MM.1S (cell line): ENCODE results near the gene PYGL.

Experiments
- DNase-seq: peaks from one replicate; pipeline ENCODE4 v3.0.0-alpha.2; 2015
- H2AFZ ChIP-seq: fragments of 300-600 bp; sonication (generic); 2 replicates; pipeline ENCODE4 v1.6.0; 2016; ENCODE audit warnings: antibody characterized with exemption, low read length
- H3F3A ChIP-seq: fragments of 300-600 bp; sonication (generic); 2 replicates; pipeline ENCODE4 v1.6.1; 2016; ENCODE audit warnings: mild to moderate bottlenecking, antibody characterized with exemption, low read length, moderate library complexity, mixed read lengths; ENCODE audit not compliant: insufficient read depth
- H3K27ac ChIP-seq: fragments of 300-600 bp; sonication (generic); 2 replicates; pipeline ENCODE4 v1.5.1; 2016; ENCODE audit warnings: mild to moderate bottlenecking, low read length
- H3K27me3 ChIP-seq: fragments of 300-600 bp; sonication (generic); replicated peaks from 2 replicates; pipeline ENCODE4 v1.6.0; 2016; ENCODE audit warnings: low read length; ENCODE audit not compliant: insufficient read depth
- H3K36me3 ChIP-seq: fragments of 300-600 bp; sonication (generic); replicated peaks from 2 replicates; pipeline ENCODE4 v1.6.1; 2016; ENCODE audit warnings: mild to moderate bottlenecking, low read length, mixed read lengths; ENCODE audit not compliant: insufficient read depth
- H3K4me1 ChIP-seq: fragments of 300-600 bp; sonication (generic); 2 replicates; pipeline ENCODE4 v1.6.1; 2016; ENCODE audit warnings: low read length, mixed read lengths
- H3K4me2 ChIP-seq: fragments of 300-600 bp; sonication (generic); 2 replicates; pipeline ENCODE4 v1.6.0; 2016; ENCODE audit warnings: low read depth, low read length
- H3K4me3 ChIP-seq: fragments of 300-600 bp; sonication (generic); 2 replicates; pipeline ENCODE4 v1.5.1; 2016; ENCODE audit warnings: low read length, mixed read lengths
- H3K79me2 ChIP-seq: fragments of 300-600 bp; sonication (generic); 2 replicates; pipeline ENCODE4 v1.6.1; 2016; ENCODE audit warnings: mixed run types, low read length, mixed read lengths
- H3K9ac ChIP-seq: fragments of 300-600 bp; sonication (generic); 2 replicates; pipeline ENCODE4 v1.6.1; 2016; ENCODE audit warnings: low read length, mixed read lengths
- H3K9me2 ChIP-seq: fragments of 300-600 bp; sonication (generic); replicated peaks from 2 replicates; pipeline ENCODE4 v1.6.1; 2016; ENCODE audit warnings: mild to moderate bottlenecking, low read length, mixed read lengths; ENCODE audit not compliant: insufficient read depth
- H3K9me3 ChIP-seq: fragments of 300-600 bp; sonication (generic); replicated peaks from 2 replicates; pipeline ENCODE4 v1.6.1; 2016; ENCODE audit warnings: mild to moderate bottlenecking, low read length, mixed read lengths; ENCODE audit not compliant: insufficient read depth
- H4K20me1 ChIP-seq: fragments of 300-600 bp; sonication (generic); 2 replicates; pipeline ENCODE4 v1.6.1; 2016; ENCODE audit warnings: mild to moderate bottlenecking, low read length, moderate library complexity, mixed read lengths; ENCODE audit not compliant: insufficient read depth
- EZH2 ChIP-seq: fragments of 300-600 bp; sonication (generic); optimal IDR thresholded peaks from 2 replicates; pipeline ENCODE3; 2017; ENCODE audit warnings: low read depth, mild to moderate bottlenecking, antibody characterized with exemption, low read length, mixed read lengths
- EZH2phosphoT487 ChIP-seq: fragments of 300-600 bp; sonication (generic); IDR thresholded peaks from 2 replicates; pipeline ENCODE4 v1.6.1; 2018; ENCODE audit warnings: antibody characterized with exemption, low read length
- TF ChIP-seq, protein P1 (sequence below): fragments of 300-600 bp; sonication (generic); IDR thresholded peaks from 2 replicates; pipeline ENCODE4 v1.5.1; 2016; ENCODE audit warnings: antibody characterized with exemption, low read length, mixed read lengths

The PYGL gene

DNA sequence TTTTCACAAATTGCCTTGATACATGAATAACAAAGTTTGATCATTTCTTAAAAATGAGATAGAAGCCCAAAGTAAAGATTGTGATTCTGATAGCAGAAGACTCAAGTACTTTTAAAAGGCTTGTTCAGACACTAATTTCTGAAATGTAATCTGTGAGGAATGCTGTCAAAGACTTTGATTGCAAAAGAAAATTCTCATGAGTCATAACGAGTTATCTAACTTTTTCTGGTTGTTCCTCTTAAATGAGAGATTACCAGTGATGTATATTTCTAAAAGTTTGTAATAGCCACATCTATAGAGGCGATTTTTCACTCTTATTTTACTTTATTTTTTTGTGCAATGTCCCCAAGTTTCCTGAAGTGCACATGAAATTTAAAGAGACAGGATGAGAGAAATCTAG lies 7.0 kb downstream of the PYGL start:
- Histone ChIP-seq H3K27ac (no peak overlapping the region), H3F3A (no peaks in the 10 kb centered on the region), H3K4me2 (no peak overlapping the region), H3K27me3 (no peaks in the 10 kb centered on the region), H3K4me3 (no peak overlapping the region), H3K9ac (no peak overlapping the region), H3K36me3 (no peaks in the 10 kb centered on the region), H3K9me3 (no peaks in the 10 kb centered on the region), H3K9me2 (no peaks in the 10 kb centered on the region), H3K4me1 (no peaks in the 10 kb centered on the region), H4K20me1 (no peaks in the 10 kb centered on the region), H3K79me2 (no peaks in the 10 kb centered on the region), H2AFZ (no peak overlapping the region)
- DNase-seq: no peak
- TF ChIP-seq EZH2phosphoT487 (no peak), EZH2 (no peak)
- TF ChIP-seq, protein P1, sequence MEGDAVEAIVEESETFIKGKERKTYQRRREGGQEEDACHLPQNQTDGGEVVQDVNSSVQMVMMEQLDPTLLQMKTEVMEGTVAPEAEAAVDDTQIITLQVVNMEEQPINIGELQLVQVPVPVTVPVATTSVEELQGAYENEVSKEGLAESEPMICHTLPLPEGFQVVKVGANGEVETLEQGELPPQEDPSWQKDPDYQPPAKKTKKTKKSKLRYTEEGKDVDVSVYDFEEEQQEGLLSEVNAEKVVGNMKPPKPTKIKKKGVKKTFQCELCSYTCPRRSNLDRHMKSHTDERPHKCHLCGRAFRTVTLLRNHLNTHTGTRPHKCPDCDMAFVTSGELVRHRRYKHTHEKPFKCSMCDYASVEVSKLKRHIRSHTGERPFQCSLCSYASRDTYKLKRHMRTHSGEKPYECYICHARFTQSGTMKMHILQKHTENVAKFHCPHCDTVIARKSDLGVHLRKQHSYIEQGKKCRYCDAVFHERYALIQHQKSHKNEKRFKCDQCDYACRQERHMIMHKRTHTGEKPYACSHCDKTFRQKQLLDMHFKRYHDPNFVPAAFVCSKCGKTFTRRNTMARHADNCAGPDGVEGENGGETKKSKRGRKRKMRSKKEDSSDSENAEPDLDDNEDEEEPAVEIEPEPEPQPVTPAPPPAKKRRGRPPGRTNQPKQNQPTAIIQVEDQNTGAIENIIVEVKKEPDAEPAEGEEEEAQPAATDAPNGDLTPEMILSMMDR: no peak

DNA sequence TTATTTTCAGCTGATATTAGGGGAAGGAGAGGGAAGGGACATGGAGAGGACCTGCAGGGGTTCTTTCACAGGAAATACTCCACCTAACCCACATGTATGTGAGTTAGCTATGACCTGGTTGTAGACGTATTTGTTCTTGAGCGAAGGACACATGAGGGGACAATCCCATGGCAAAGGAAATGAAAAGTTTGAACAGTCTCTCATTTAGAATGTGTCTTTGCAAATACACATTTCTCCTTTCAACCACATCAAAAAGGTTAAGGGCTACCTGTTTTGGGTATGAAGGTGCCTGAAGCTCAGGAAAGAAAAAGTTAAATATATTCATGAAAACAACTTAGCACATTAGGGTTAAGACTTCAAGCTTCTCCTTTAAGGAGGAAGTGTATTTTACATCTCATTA lies 7.4 kb downstream of the PYGL start:
- Histone ChIP-seq H3F3A (no peaks in the 10 kb centered on the region), H3K9ac (no peak overlapping the region), H3K36me3 (no peaks in the 10 kb centered on the region), H3K4me2 (no peak overlapping the region), H3K27me3 (no peaks in the 10 kb centered on the region), H3K4me3 (no peak overlapping the region), H4K20me1 (no peaks in the 10 kb centered on the region), H3K27ac (no peak overlapping the region), H3K9me2 (no peaks in the 10 kb centered on the region), H3K79me2 (no peaks in the 10 kb centered on the region), H2AFZ (no peak overlapping the region), H3K4me1 (no peaks in the 10 kb centered on the region), H3K9me3 (no peaks in the 10 kb centered on the region)
- TF ChIP-seq, protein P1: no peak
- TF ChIP-seq EZH2 (no peak), EZH2phosphoT487 (no peak)
- no peak for DNase-seq

DNA sequence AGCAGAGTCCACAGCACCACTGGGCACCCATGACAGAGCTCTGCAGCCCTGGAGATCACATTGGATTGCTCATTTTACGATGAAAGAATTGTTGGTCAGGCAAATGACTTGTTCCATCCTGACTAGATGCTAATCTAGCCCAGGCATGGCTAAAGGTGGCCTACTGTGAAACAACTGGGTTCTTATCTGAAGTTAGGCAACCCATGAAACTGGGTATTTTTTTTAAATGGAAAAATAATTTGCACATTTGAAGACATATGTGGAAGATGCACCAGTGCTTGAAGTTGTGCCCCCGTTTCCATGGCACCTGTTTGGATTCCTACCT lies 8.3 kb downstream of the PYGL start:
- Histone ChIP-seq H2AFZ (no peak overlapping the region), H3K9me3 (no peaks in the 10 kb centered on the region), H3K9me2 (no peaks in the 10 kb centered on the region), H3K4me3 (no peak overlapping the region), H3K79me2 (no peaks in the 10 kb centered on the region), H3K9ac (no peak overlapping the region), H3K36me3 (no peaks in the 10 kb centered on the region), H3K4me1 (no peaks in the 10 kb centered on the region), H3K4me2 (no peak overlapping the region), H4K20me1 (no peaks in the 10 kb centered on the region), H3K27me3 (no peaks in the 10 kb centered on the region), H3K27ac (no peak overlapping the region), H3F3A (no peaks in the 10 kb centered on the region)
- TF ChIP-seq EZH2phosphoT487 (no peak), EZH2 (no peak)
- TF ChIP-seq, protein P1: no peak
- DNase-seq: no peak
